HepG2 (cell line): ENCODE measurements around the gene BID. TPM values are rescaled to one million over a fixed set of nuclear protein-coding genes. Genes with fewer than 3 reads are reported as not detected.

Experiments
- ATAC-seq: fragments of 200-7000 bp; cut with Tn5 transposase; 3 replicates; pipeline ENCODE4 v1.9.1; 2020; ENCODE audit warnings: mild to moderate bottlenecking, moderate library complexity
- BruUV-seq: library from RNA; stranded (reverse); fragments of 400-500 nt; replicated peaks from 2 replicates; lab custom pipeline; 2021; lab: Mats Ljungman, UMichigan
- CTCF ChIA-PET: fragments of 300-600 bp; formaldehyde crosslinking; extraction: SDS; loops from one replicate; lab custom pipeline; 2021; ENCODE audit warnings: low total read pairs, inconsistent platforms, low intra/inter-chr PET ratio; lab: Yijun Ruan, JAX
- POLR2A ChIA-PET: fragments of 350-600 bp; sonication (Branson Sonifier 250); formaldehyde crosslinking; loops from one replicate; lab custom pipeline; 2020; ENCODE audit warnings: antibody characterized with exemption, inconsistent platforms; lab: Yijun Ruan, JAX
- DNase-seq: peaks from one replicate; pipeline ENCODE4 v3.0.0-alpha.2; 2015; ENCODE audit warnings: low spot score
- FAIRE-seq: peaks from 3 replicates; lab custom pipeline; 2011; peaks lifted over from hg19 to GRCh38; lab: Jason Lieb, UNC
- H2AFZ ChIP-seq: one replicate; pipeline ENCODE4 v1.6.1; 2011; ENCODE audit warnings: low read length, inconsistent platforms
- H3K27ac ChIP-seq: fragments of 300-600 bp; 3 replicates; pipeline ENCODE4 v1.8.0; 2011; ENCODE audit warnings: mixed run types, mild to moderate bottlenecking, mixed read lengths, low read length, inconsistent platforms; ENCODE audit not compliant: insufficient read depth; ENCODE audit errors: extremely low read length
- H3K27me3 ChIP-seq, 2 experiments: fragments of 200-600 bp in 1 of 2; 2 replicates in 1 of 2; 3 replicates in 1 of 2; pipeline versions ENCODE4 v1.6.0 to v1.8.0; 2011; ENCODE audit warnings: low read length in 2 of 2, mild to moderate bottlenecking in 2 of 2, moderate library complexity in 2 of 2, inconsistent platforms in 1 of 2; ENCODE audit not compliant: insufficient read depth in 2 of 2, control insufficient read depth in 1 of 2
- H3K36me3 ChIP-seq, 2 experiments: fragments of 200-600 bp in 1 of 2; replicated peaks in 1 of 2; 2 replicates in 1 of 2; 3 replicates in 1 of 2; pipeline versions ENCODE4 v1.5.1 to v1.8.0; 2011; ENCODE audit warnings: low read length in 2 of 2, inconsistent platforms in 1 of 2; ENCODE audit not compliant: insufficient read depth in 2 of 2, control insufficient read depth in 1 of 2
- H3K4me1 ChIP-seq: 2 replicates; pipeline ENCODE4 v1.5.1; 2012; ENCODE audit warnings: low read length, inconsistent platforms; ENCODE audit not compliant: insufficient read depth
- H3K4me2 ChIP-seq: 2 replicates; pipeline ENCODE4 v1.6.0; 2011; ENCODE audit warnings: low read depth, low read length, inconsistent platforms
- H3K4me3 ChIP-seq, 3 experiments: fragments of 200-600 bp in 1 of 3; sonication (generic), shearing (Covaris generic) in 1 of 3; replicated peaks in 1 of 3; 2 replicates each; pipeline ENCODE4 v1.5.1; 2011 to 2016; ENCODE audit warnings: low read length in 3 of 3, inconsistent platforms in 2 of 3, low read depth in 2 of 3, mild to moderate bottlenecking in 2 of 3, control low read depth in 1 of 3, mixed read lengths in 1 of 3; ENCODE audit not compliant: insufficient read depth in 1 of 3
- H3K79me2 ChIP-seq: one replicate; pipeline ENCODE4 v1.6.1; 2011; ENCODE audit warnings: low read length, inconsistent platforms; ENCODE audit not compliant: insufficient read depth
- H3K9ac ChIP-seq: 2 replicates; pipeline ENCODE4 v1.6.0; 2011; ENCODE audit warnings: mild to moderate bottlenecking, low read depth, low read length, inconsistent platforms; ENCODE audit not compliant: insufficient read depth
- H3K9me3 ChIP-seq: 2 replicates; pipeline ENCODE4 v1.5.1; 2012; ENCODE audit warnings: mild to moderate bottlenecking, low read length
- H4K20me1 ChIP-seq: 2 replicates; pipeline ENCODE4 v1.6.0; 2011; ENCODE audit warnings: inconsistent platforms, mild to moderate bottlenecking, low read length, moderate library complexity; ENCODE audit not compliant: insufficient read depth
- FIP1L1 ChIP-seq: fragments of 200-400 bp; formaldehyde crosslinking; IDR thresholded peaks from 2 replicates; pipeline ENCODE4 v1.6.1; 2018; ENCODE audit warnings: low read depth, mild to moderate bottlenecking, low read length, moderate library complexity, borderline replicate concordance; ENCODE audit not compliant: insufficient read depth
- HOMEZ ChIP-seq: IDR thresholded peaks from 2 replicates; pipeline ENCODE4 v1.6.1; 2016; ENCODE audit warnings: low read depth
- MIXL1 ChIP-seq: IDR thresholded peaks from 2 replicates; pipeline ENCODE4 v1.6.1; 2016
- MTERF4 ChIP-seq: sonication (generic); formaldehyde crosslinking; IDR thresholded peaks from 2 replicates; pipeline ENCODE4 v1.8.0; 2023; ENCODE audit warnings: mild to moderate bottlenecking, missing genetic modification reagents
- NFE2L2 ChIP-seq: fragments of 150-350 bp; IDR thresholded peaks from 2 replicates; pipeline ENCODE4 v1.6.1; 2014; ENCODE audit warnings: low read length
- ZKSCAN5 ChIP-seq: sonication (generic); formaldehyde crosslinking; IDR thresholded peaks from 2 replicates; pipeline ENCODE4 v1.5.1; 2020; ENCODE audit warnings: mild to moderate bottlenecking, missing genetic modification reagents
- ZNF256 ChIP-seq: sonication (generic); formaldehyde crosslinking; conservative IDR thresholded peaks from 2 replicates; pipeline ENCODE4 v1.4.0; 2020; ENCODE audit warnings: missing genetic modification reagents
- ZNF260 ChIP-seq: sonication (generic); formaldehyde crosslinking; IDR thresholded peaks from 2 replicates; pipeline ENCODE4 v1.4.0; 2020; ENCODE audit warnings: missing genetic modification reagents, low read depth, mild to moderate bottlenecking, borderline replicate concordance
- ZNF605 ChIP-seq: sonication (generic); formaldehyde crosslinking; IDR thresholded peaks from 2 replicates; pipeline ENCODE4 v1.8.0; 2022; ENCODE audit warnings: mild to moderate bottlenecking, missing genetic modification reagents
- ZNF780A ChIP-seq: sonication (generic); formaldehyde crosslinking; IDR thresholded peaks from 2 replicates; pipeline ENCODE4 v1.8.0; 2022; ENCODE audit warnings: mild to moderate bottlenecking, missing genetic modification reagents, moderate library complexity
- WGBS: methylation state at CpG from one replicate; pipeline ENCODE4 v1.1.6; 2017; ENCODE audit warnings: low lambda C conversion rate; 5-methylcytosine and 5-hydroxymethylcytosine counted together
- in situ Hi-C: cut with HindIII; loops from 2 replicates; pipeline ENCODE4 v1.10.0; 2017; ENCODE audit warnings: low pct_unique_long_range_greater_than_20kb; ENCODE audit not compliant: extremely low pct_ligation_motif_present
- intact Hi-C: fragments of 100-400 bp; cut with micrococcal nuclease; formaldehyde crosslinking; loops from one replicate; pipeline ENCODE4 v1.10.0; 2022; ENCODE audit not compliant: unreplicated experiment
- polyA plus RNA-seq, 8 experiments: library from polyadenylated mRNA; depleted of rRNA in 3 of 8; stranded (reverse) in 7 of 8; unstranded in 1 of 8; fragments of >200 nt; fragmentation: Illumina TruSeq in 4 of 8; extraction: Trizol in 4 of 8; gene quantifications; 2 replicates each; pipeline versions ENCODE4 v1.2.1 to v1.2.3, GENCODE V29; 2011 to 2016; ENCODE audit warnings: low read depth in 4 of 8, missing spikeins in 1 of 8, mixed read lengths in 1 of 8; ENCODE audit not compliant: insufficient read depth in 1 of 8
- total RNA-seq, 5 experiments: library from RNA; depleted of rRNA; stranded (reverse); fragments of >200 nt; fragmentation: Illumina TruSeq; extraction: Trizol; gene quantifications; 2 replicates each; pipeline ENCODE4 v1.2.3, GENCODE V29; 2016; ENCODE audit warnings: low read depth in 1 of 5

BID gene
- total and polyA plus RNA-seq, 2 of the 13 experiments (the other 11 are each of a cell fraction or from before 2014, with no cell fraction given) = 35.3 to 51.7 TPM

- TF ChIP-seq ZNF780A (CRISPR knock-in tag) = no peak
- Histone ChIP-seq H3K9me3 (no peaks in the 10 kb centered on the region), H3K27ac (no peak overlapping the region), H3K27me3 (no peaks in the 10 kb centered on the region), H3K36me3 (peaks cover 2 to 6% of the 10 kb centered on the region in 2 experiments; a peak in 2 of 5 replicates), H3K4me1 (0 out of 2 replicates have a peak, but pooled peaks cover 7% of the 10 kb centered on the region), H3K9ac (no peak overlapping the region), H3K79me2 (no peaks in the 10 kb centered on the region), H3K4me2 (no peak overlapping the region), H2AFZ (no peak overlapping the region), H4K20me1 (no peaks in the 10 kb centered on the region), H3K4me3 (no peak overlapping the region)
- CTCF ChIA-PET = no interaction called here
- ATAC-seq (no peak), DNase-seq (no peak), FAIRE-seq (no peak)
- WGBS = 99% methylated on average over 7 of the region's 7 CpGs
- POLR2A ChIA-PET = no interaction called here
- in situ Hi-C loops (no loop called here), intact Hi-C loops (no loop called here)
- no TSS peak for BruUV-seq
Measured at GRCh38 chr22:17705546-17705945, 68.7 kb downstream of the BID start.

GRCh38 chr22:17703811-17704210 lies 70.5 kb downstream of the BID start:
- CTCF ChIA-PET = no interaction called here

More at GRCh38 chr22:17703811-17704210, 70.5 kb downstream of the BID start:
- Histone ChIP-seq H4K20me1 (no peaks in the 10 kb centered on the region), H3K27me3 (no peaks in the 10 kb centered on the region), H3K36me3 (peaks cover 2 to 6% of the 10 kb centered on the region in 2 experiments; a peak in 2 of 5 replicates), H3K4me2 (no peak overlapping the region), H3K79me2 (no peaks in the 10 kb centered on the region), H3K9me3 (no peaks in the 10 kb centered on the region), H2AFZ (no peak overlapping the region), H3K4me3 (no peak overlapping the region), H3K9ac (no peak overlapping the region), H3K4me1 (0 out of 2 replicates have a peak, but pooled peaks cover 7% of the 10 kb centered on the region), H3K27ac (no peak overlapping the region)
- no peak for TF ChIP-seq HOMEZ (CRISPR knock-in tag)
- TF ChIP-seq FIP1L1 = no peak
- TF ChIP-seq MIXL1 = no peak
- no peak for TF ChIP-seq MTERF4
- no peak for TF ChIP-seq ZNF260
- no peak for TF ChIP-seq ZKSCAN5 (CRISPR knock-in tag)
- no peak for TF ChIP-seq ZNF605 (CRISPR knock-in tag)
- no peak for TF ChIP-seq NFE2L2
- TF ChIP-seq ZNF256 (CRISPR knock-in tag) = no peak
- no TSS peak for BruUV-seq
- 100% methylated on average over 2 of the region's 2 CpGs for WGBS
- DNase-seq (no peak), ATAC-seq (no peak), FAIRE-seq (no peak)
- POLR2A ChIA-PET = no interaction called here
- intact Hi-C loops = loop anchor here (1.0 kb wide), 1 partner anchor 51 kb away; no protein-coding TSS in a partner anchor
- in situ Hi-C loops = no loop called here
